A549 (cell line): ENCODE data around the gene SMIM38. TPM values are rescaled to one million over a fixed set of nuclear protein-coding genes. Genes with fewer than 3 reads are reported as not detected.

Experiments used
- ATAC-seq, 2 experiments: fragments of 200-7000 bp in 1 of 2; fragments of >200 bp in 1 of 2; cut with Nextera tagmentation in 1 of 2; cut with Tn5 transposase in 1 of 2; 3 replicates each; pipeline versions ENCODE4 v1.8.0 to v1.9.1; 2018 to 2020; ENCODE audit warnings: mild to moderate bottlenecking in 1 of 2, moderate library complexity in 1 of 2
- CTCF ChIA-PET: fragments of 300-600 bp; sonication (Branson Sonifier 250); formaldehyde crosslinking; extraction: SDS; loops from one replicate; lab custom pipeline; 2021; ENCODE audit warnings: antibody characterized with exemption, inconsistent platforms; lab: Yijun Ruan, JAX
- POLR2A ChIA-PET: fragments of 350-600 bp; formaldehyde crosslinking; extraction: SDS; loops from one replicate; lab custom pipeline; 2021; ENCODE audit warnings: antibody characterized with exemption, inconsistent platforms; lab: Yijun Ruan, JAX
- DNase-seq, 2 experiments: peaks; one replicate each; pipeline versions ENCODE4 v3.0.0 to v3.0.0-alpha.2; 2011 to 2016; ENCODE audit warnings: low read depth in 1 of 2, low spot score in 1 of 2
- FAIRE-seq: peaks from 2 replicates; lab custom pipeline; 2011; peaks lifted over from hg19 to GRCh38; lab: Jason Lieb, UNC
- H3K27ac ChIP-seq, 2 experiments: fragments of >200 bp; sonication (Bioruptor Twin); formaldehyde crosslinking; 3 replicates each; pipeline ENCODE4 v1.5.1; 2016 to 2017
- H3K4me1 ChIP-seq: fragments of >200 bp; sonication (Bioruptor Twin); formaldehyde crosslinking; 3 replicates; pipeline ENCODE4 v1.6.1; 2016
- H3K4me2 ChIP-seq: fragments of >200 bp; sonication (Bioruptor Twin); formaldehyde crosslinking; 3 replicates; pipeline ENCODE4 v1.6.1; 2016
- H3K4me3 ChIP-seq: fragments of >200 bp; sonication (Bioruptor Twin); formaldehyde crosslinking; 3 replicates; pipeline ENCODE4 v1.5.1; 2016
- H3K9me3 ChIP-seq: fragments of >200 bp; sonication (Bioruptor Twin); formaldehyde crosslinking; 3 replicates; pipeline ENCODE4 v1.6.1; 2016
- CBX2 ChIP-seq: fragments of 200-600 bp; sonication (generic); IDR thresholded peaks from 2 replicates; pipeline ENCODE4 v1.6.1; 2016; ENCODE audit warnings: low read depth, mild to moderate bottlenecking, borderline replicate concordance
- CEBPB ChIP-seq, 2 experiments: fragments of >200 bp in 1 of 2; sonication (Bioruptor Twin) in 1 of 2; formaldehyde crosslinking in 1 of 2; IDR thresholded peaks; 2 replicates each; pipeline ENCODE4 v1.6.1; 2012 to 2016
- CHD2 ChIP-seq: fragments of 150-350 bp; IDR thresholded peaks from 2 replicates; pipeline ENCODE4 v1.6.1; 2014; ENCODE audit warnings: low read length; ENCODE audit not compliant: partially characterized antibody
- CHD4 ChIP-seq: fragments of 200-600 bp; sonication (generic); IDR thresholded peaks from 2 replicates; pipeline ENCODE4 v1.6.1; 2016; ENCODE audit warnings: antibody characterized with exemption, mild to moderate bottlenecking, borderline replicate concordance
- ELK1 ChIP-seq: fragments of 150-350 bp; IDR thresholded peaks from 2 replicates; pipeline ENCODE4 v1.6.1; 2014; ENCODE audit warnings: low read depth, mild to moderate bottlenecking, low read length
- FOXS1 ChIP-seq: fragments of 250-450 bp; sonication (Bioruptor Pico); IDR thresholded peaks from 2 replicates; pipeline ENCODE4 v1.5.0; 2020; ENCODE audit warnings: mild to moderate bottlenecking, moderate library complexity
- GATA3 ChIP-seq: IDR thresholded peaks from 2 replicates; pipeline ENCODE4 v1.6.1; 2012; ENCODE audit warnings: borderline replicate concordance
- HES2 ChIP-seq: fragments of >200 bp; sonication (Bioruptor Twin); formaldehyde crosslinking; IDR thresholded peaks from 2 replicates; pipeline ENCODE4 v1.6.1; 2016
- HOXB13 ChIP-seq: fragments of 250-450 bp; sonication (Bioruptor Pico); IDR thresholded peaks from 2 replicates; pipeline ENCODE4 v1.5.0; 2020; ENCODE audit warnings: low read depth, mild to moderate bottlenecking, moderate library complexity
- HOXB5 ChIP-seq: fragments of 250-450 bp; sonication (Bioruptor Pico); IDR thresholded peaks from 2 replicates; pipeline ENCODE4 v1.5.0; 2020; ENCODE audit warnings: mild to moderate bottlenecking, moderate library complexity
- JUN ChIP-seq, 2 experiments: fragments of >200 bp; sonication (Bioruptor Twin); formaldehyde crosslinking; IDR thresholded peaks; 2 replicates in 1 of 2; 3 replicates in 1 of 2; pipeline ENCODE4 v1.6.1; 2016 to 2017
- KDM5A ChIP-seq: fragments of 200-600 bp; sonication (generic); IDR thresholded peaks from 2 replicates; pipeline ENCODE4 v1.6.1; 2016; ENCODE audit warnings: antibody characterized with exemption, mild to moderate bottlenecking
- MAFK ChIP-seq: fragments of 450-650 bp; IDR thresholded peaks from 2 replicates; pipeline ENCODE4 v1.6.1; 2014; ENCODE audit not compliant: partially characterized antibody
- NPAS2 ChIP-seq: fragments of 250-450 bp; sonication (Bioruptor Pico); IDR thresholded peaks from 2 replicates; pipeline ENCODE4 v1.8.0; 2022; ENCODE audit warnings: mild to moderate bottlenecking, moderate library complexity, borderline replicate concordance
- NR3C1 ChIP-seq: fragments of >200 bp; sonication (Bioruptor Twin); formaldehyde crosslinking; IDR thresholded peaks from 3 replicates; pipeline ENCODE4 v1.6.1; 2017
- PBX3 ChIP-seq: IDR thresholded peaks from 2 replicates; pipeline ENCODE4 v1.6.1; 2012
- PHF8 ChIP-seq: fragments of 200-600 bp; sonication (generic); IDR thresholded peaks from 2 replicates; pipeline ENCODE4 v1.6.1; 2016; ENCODE audit warnings: low read depth, mild to moderate bottlenecking, antibody characterized with exemption, moderate library complexity, borderline replicate concordance
- ZC3H11A ChIP-seq: fragments of 450-650 bp; IDR thresholded peaks from 2 replicates; pipeline ENCODE4 v1.6.1; 2014; ENCODE audit warnings: antibody characterized with exemption, mild to moderate bottlenecking
- WGBS: methylation state at CpG from one replicate; pipeline ENCODE4 v1.1.6; 2017; ENCODE audit errors: missing lambda C conversion rate; 5-methylcytosine and 5-hydroxymethylcytosine counted together
- polyA plus RNA-seq, 4 experiments: library from polyadenylated mRNA; depleted of rRNA in 3 of 4; stranded (reverse); fragments of >200 nt; fragmentation: RNase III in 1 of 4; extraction: RNeasy Plus Mini Kit Qiagen cat#74134 plus additional on column Dnase treatment in 1 of 4; gene quantifications; 2 replicates in 3 of 4; 3 replicates in 1 of 4; pipeline ENCODE4 v1.2.3, GENCODE V29; 2011 to 2017

Gene SMIM38
- polyA plus RNA-seq, 2 of the 4 experiments (the other 2 are of a cell fraction), result 0.05 to 0.08 TPM

GRCh38 chr11:69120096-69120875 is 35.4 kb upstream of the SMIM38 start:
- H3K27ac ChIP-seq, result peak overlapping the region; percentile 91 to 98; a peak in 5 of 6 replicates
- no peak for FAIRE-seq
- DNase-seq, result no peak
- H3K4me2 ChIP-seq, result no peak overlapping the region
- WGBS, result 93% methylated on average over 12 of the region's 21 CpGs
- TF ChIP-seq FOXS1 (CRISPR knock-in tag) (no peak), HES2 (no peak), KDM5A (no peak), NR3C1 (no peak)
- H3K4me3 ChIP-seq, result no peak overlapping the region
- peaks cover 48% of the 10 kb centered on the region for H3K4me1 ChIP-seq
- POLR2A ChIA-PET, result no interaction called here
- peaks cover 9% of the 10 kb centered on the region; the same call in 1 of the 3 replicates for H3K9me3 ChIP-seq
- ATAC-seq, result no peak
- CTCF ChIA-PET, result interaction anchor here (0.7 to 5.9 kb wide), 6 partner anchors 11 to 550 kb away, joined by 3 to 38 read pairs (median 18); no protein-coding TSS in a partner anchor

- H3K4me3 ChIP-seq, result no peak overlapping the region
- H3K9me3 ChIP-seq, result peaks cover 9% of the 10 kb centered on the region; the same call in 1 of the 3 replicates
- no peak for TF ChIP-seq PBX3
- no peak for TF ChIP-seq HOXB13 (CRISPR knock-in tag)
- TF ChIP-seq MAFK, result no peak
- no peak for TF ChIP-seq ELK1
- TF ChIP-seq FOXS1 (CRISPR knock-in tag), result no peak
- TF ChIP-seq JUN (IDR thresholded peaks at IDR 0.05), result no peak
- TF ChIP-seq NR3C1, result no peak
- TF ChIP-seq CBX2, result no peak
- no peak for TF ChIP-seq CHD4
- TF ChIP-seq PHF8, result no peak
- no peak for TF ChIP-seq KDM5A
- TF ChIP-seq HES2, result no peak
- TF ChIP-seq HOXB5 (CRISPR knock-in tag), result no peak
- TF ChIP-seq GATA3, result no peak
- no peak for TF ChIP-seq CEBPB (IDR thresholded peaks at IDR 0.05)
- no peak for TF ChIP-seq NPAS2 (CRISPR knock-in tag)
- ChIA-PET CTCF (interaction anchor here (0.7 to 5.9 kb wide), 5 partner anchors 10 to 523 kb away, joined by 3 to 38 read pairs (median 31); no protein-coding TSS in a partner anchor), POLR2A (no interaction called here)
- H3K4me2 ChIP-seq, result peak overlapping the region; percentile 94; the same call in 2 of the 3 replicates
- FAIRE-seq (no peak), ATAC-seq (no peak), DNase-seq (no peak)
- H3K4me1 ChIP-seq, result peaks cover 41% of the 10 kb centered on the region
- H3K27ac ChIP-seq, result peak overlapping the region; percentile 91 to 98
- WGBS, result 92% methylated on average over 9 of the region's 9 CpGs
Measured at GRCh38 chr11:69121021-69121420, 34.7 kb upstream of the SMIM38 start.

- POLR2A ChIA-PET, result interaction anchor here (0.6 kb wide), 1 partner anchor 172 kb away, joined by 3 read pairs; the partner anchor contains the start of gene MYEOV
- 68% methylated on average over 18 of the region's 19 CpGs for WGBS
- CTCF ChIA-PET, result interaction anchor here (0.7 to 5.9 kb wide), 4 partner anchors 10 to 522 kb away, joined by 3 to 38 read pairs (median 34); no protein-coding TSS in a partner anchor
- no peak for TF ChIP-seq CHD2
- no peak for TF ChIP-seq ZC3H11A
- H3K4me2 ChIP-seq, result peak overlapping the region; percentile 94
- DNase-seq, result peak in 1 of 2 experiments; percentile 36
- peaks cover 9% of the 10 kb centered on the region; the same call in 1 of the 3 replicates for H3K9me3 ChIP-seq
- no peak overlapping the region for H3K4me3 ChIP-seq
- peak; percentile 22 to 36 for ATAC-seq
- FAIRE-seq, result no peak
- H3K4me1 ChIP-seq, result peaks cover 37% of the 10 kb centered on the region
- H3K27ac ChIP-seq, result peak overlapping the region; percentile 91 to 98
Measured at GRCh38 chr11:69121621-69122325, 34.0 kb upstream of the SMIM38 start.
